H1 (cell line): ENCODE measurements around the gene HSPBP1. TPM values are rescaled to one million over a fixed set of nuclear protein-coding genes. Genes with fewer than 3 reads are reported as not detected.

Experiments
- CTCF ChIA-PET: fragments of 300-600 bp; sonication (Branson Sonifier 250); formaldehyde crosslinking; loops from one replicate; lab custom pipeline; 2021; ENCODE audit not compliant: partially characterized antibody; lab: Charles Lee
- POLR2A ChIA-PET: fragments of 300-600 bp; sonication (Branson Sonifier 250); formaldehyde crosslinking; loops from one replicate; lab custom pipeline; 2021; ENCODE audit warnings: inconsistent platforms; ENCODE audit not compliant: partially characterized antibody; lab: Charles Lee
- DNase-seq, 2 experiments: peaks; one replicate each; pipeline versions ENCODE4 v3.0.0 to v3.0.0-alpha.2; 2010 to 2022; ENCODE audit warnings: low spot score in 2 of 2, low read depth in 1 of 2, mixed read lengths in 1 of 2
- FAIRE-seq: peaks from 2 replicates; lab custom pipeline; 2011; peaks lifted over from hg19 to GRCh38; lab: Jason Lieb, UNC
- H2AFZ ChIP-seq: 2 replicates; pipeline ENCODE4 v1.8.1; 2012; ENCODE audit warnings: low read length, inconsistent platforms
- H2AK5ac ChIP-seq: 2 replicates; pipeline ENCODE4 v1.6.1; 2013; ENCODE audit warnings: low read depth, low read length
- H2BK120ac ChIP-seq: replicated peaks from 2 replicates; pipeline ENCODE3; 2013; ENCODE audit warnings: low read depth, low read length, inconsistent platforms
- H2BK12ac ChIP-seq: 2 replicates; pipeline ENCODE4 v1.6.1; 2013; ENCODE audit warnings: low read depth, low read length
- H2BK15ac ChIP-seq: 2 replicates; pipeline ENCODE4 v1.6.1; 2013; ENCODE audit warnings: low read length
- H2BK20ac ChIP-seq: 2 replicates; pipeline ENCODE4 v1.6.1; 2013; ENCODE audit warnings: low read length
- H2BK5ac ChIP-seq: 2 replicates; pipeline ENCODE4 v1.6.1; 2013; ENCODE audit warnings: low read depth, low read length
- H3K14ac ChIP-seq: 2 replicates; pipeline ENCODE4 v1.6.1; 2013; ENCODE audit warnings: inconsistent platforms; ENCODE audit not compliant: insufficient read length
- H3K18ac ChIP-seq: 2 replicates; pipeline ENCODE4 v1.6.1; 2013; ENCODE audit warnings: low read length; ENCODE audit errors: extremely low read depth
- H3K23ac ChIP-seq: 2 replicates; pipeline ENCODE4 v1.6.1; 2013; ENCODE audit warnings: inconsistent platforms; ENCODE audit not compliant: insufficient read length
- H3K23me2 ChIP-seq: 2 replicates; pipeline ENCODE4 v1.6.1; 2013; ENCODE audit warnings: low read depth, low read length
- H3K27ac ChIP-seq: 2 replicates; pipeline ENCODE4 v1.6.1; 2011; ENCODE audit warnings: low read depth, low read length, inconsistent platforms
- H3K27me3 ChIP-seq, 4 experiments: replicated peaks in 1 of 4; 1 replicate in 1 of 4; 2 replicates in 3 of 4; pipeline versions ENCODE4 v1.6.1 to v1.8.1; 2011 to 2013; ENCODE audit warnings: low read length in 3 of 4, mild to moderate bottlenecking in 3 of 4, inconsistent platforms in 2 of 4, mixed read lengths in 2 of 4, moderate library complexity in 1 of 4; ENCODE audit not compliant: control insufficient read depth in 3 of 4, insufficient read depth in 3 of 4; ENCODE audit errors: extremely low read depth in 1 of 4
- H3K36me3 ChIP-seq, 4 experiments: 2 replicates each; pipeline versions ENCODE4 v1.6.1 to v1.8.1; 2011 to 2013; ENCODE audit warnings: mild to moderate bottlenecking in 4 of 4, low read length in 3 of 4, moderate library complexity in 2 of 4, control low read depth in 1 of 4, inconsistent platforms in 1 of 4; ENCODE audit not compliant: insufficient read depth in 4 of 4, control insufficient read depth in 2 of 4
- H3K4ac ChIP-seq: replicated peaks from 2 replicates; pipeline ENCODE3; 2013; ENCODE audit warnings: low read length, low read depth, mixed read lengths, inconsistent platforms; ENCODE audit not compliant: insufficient read length
- H3K4me1 ChIP-seq, 4 experiments: replicated peaks in 1 of 4; 1 replicate in 1 of 4; 2 replicates in 3 of 4; pipeline versions ENCODE4 v1.6.1 to v1.8.1; 2011 to 2013; ENCODE audit warnings: low read length in 3 of 4, inconsistent platforms in 2 of 4, mixed read lengths in 1 of 4; ENCODE audit not compliant: insufficient read depth in 4 of 4, control insufficient read depth in 3 of 4
- H3K4me2 ChIP-seq, 2 experiments: 2 replicates each; pipeline versions ENCODE4 v1.6.1 to v1.8.1; 2011 to 2013; ENCODE audit warnings: low read depth in 2 of 2, low read length in 2 of 2, control low read depth in 1 of 2, inconsistent platforms in 1 of 2, mild to moderate bottlenecking in 1 of 2; ENCODE audit not compliant: insufficient read depth in 1 of 2
- H3K4me3 ChIP-seq, 4 experiments: fragments of 200-600, 300-600 bp in 1 of 4; sonication (generic), shearing (Covaris generic), sonication (Bioruptor Twin) in 1 of 4; 2 replicates each; pipeline versions ENCODE4 v1.5.1 to v1.8.1; 2011 to 2016; ENCODE audit warnings: low read length in 4 of 4, low read depth in 3 of 4, control low read depth in 2 of 4, inconsistent platforms in 2 of 4, mild to moderate bottlenecking in 2 of 4, mixed read lengths in 1 of 4, moderate library complexity in 1 of 4; ENCODE audit not compliant: insufficient read depth in 2 of 4; ENCODE audit errors: extremely low read depth in 1 of 4
- H3K56ac ChIP-seq: replicated peaks from 2 replicates; pipeline ENCODE3; 2013; ENCODE audit warnings: low read depth, mild to moderate bottlenecking, mixed read lengths, low read length, inconsistent platforms; ENCODE audit not compliant: insufficient read length
- H3K79me1 ChIP-seq: 2 replicates; pipeline ENCODE4 v1.6.1; 2013; ENCODE audit warnings: low read depth, low read length, control low read depth
- H3K79me2 ChIP-seq, 2 experiments: 2 replicates each; pipeline versions ENCODE4 v1.6.1 to v1.8.1; 2012 to 2013; ENCODE audit warnings: low read length in 2 of 2, mild to moderate bottlenecking in 2 of 2, inconsistent platforms in 1 of 2; ENCODE audit not compliant: insufficient read depth in 2 of 2, control insufficient read depth in 1 of 2
- H3K9ac ChIP-seq, 4 experiments: replicated peaks in 1 of 4; 1 replicate in 1 of 4; 2 replicates in 3 of 4; pipeline versions ENCODE4 v1.6.1 to v1.8.1; 2011 to 2013; ENCODE audit warnings: low read depth in 3 of 4, low read length in 3 of 4, control low read depth in 2 of 4, mild to moderate bottlenecking in 2 of 4, moderate library complexity in 2 of 4, inconsistent platforms in 1 of 4; ENCODE audit errors: extremely low read depth in 1 of 4
- H3K9me3 ChIP-seq, 2 experiments: 2 replicates each; pipeline versions ENCODE4 v1.6.1 to v1.8.1; 2012 to 2013; ENCODE audit warnings: mild to moderate bottlenecking in 2 of 2, moderate library complexity in 2 of 2, control low read depth in 1 of 2, inconsistent platforms in 1 of 2, low read depth in 1 of 2, low read length in 1 of 2, mixed read lengths in 1 of 2; ENCODE audit not compliant: insufficient read depth in 2 of 2
- H4K20me1 ChIP-seq, 2 experiments: replicated peaks in 1 of 2; 2 replicates each; pipeline versions ENCODE3 to v1.8.1; 2011 to 2013; ENCODE audit warnings: inconsistent platforms in 2 of 2, low read length in 2 of 2, mild to moderate bottlenecking in 1 of 2; ENCODE audit not compliant: insufficient read depth in 2 of 2, control insufficient read depth in 1 of 2
- H4K5ac ChIP-seq: 2 replicates; pipeline ENCODE4 v1.6.1; 2013; ENCODE audit warnings: low read length, low read depth, mixed read lengths, inconsistent platforms; ENCODE audit not compliant: insufficient read length
- H4K8ac ChIP-seq: 2 replicates; pipeline ENCODE4 v1.8.0; 2013; ENCODE audit warnings: mild to moderate bottlenecking, moderate library complexity, low read length, inconsistent platforms; ENCODE audit not compliant: insufficient read depth; ENCODE audit errors: extremely low read depth
- H4K91ac ChIP-seq: replicated peaks from 2 replicates; pipeline ENCODE3; 2013; ENCODE audit warnings: low read length, mixed read lengths, inconsistent platforms; ENCODE audit not compliant: insufficient read length
- SRF ChIP-seq: IDR thresholded peaks from 2 replicates; pipeline ENCODE4 v1.6.1; 2011; ENCODE audit warnings: mild to moderate bottlenecking, low read depth, low read length, moderate library complexity
- WGBS, 2 experiments: shearing (Covaris generic) in 1 of 2; methylation state at CpG; one replicate each; pipeline versions ENCODE4 v1.1.6 to v1.1.7; 2013 to 2015; ENCODE audit warnings: low lambda C conversion rate in 2 of 2, mixed read lengths in 2 of 2, inconsistent platforms in 1 of 2, low coverage in 1 of 2, missing lambda C conversion rate in 1 of 2; ENCODE audit not compliant: insufficient replicate concordance in 2 of 2, insufficient coverage in 1 of 2, insufficient read length in 1 of 2; ENCODE audit errors: extremely low coverage in 1 of 2, missing lambda C conversion rate in 1 of 2; 5-methylcytosine and 5-hydroxymethylcytosine counted together
- polyA plus RNA-seq, 7 experiments: library from polyadenylated mRNA; depleted of rRNA in 3 of 7; stranded (reverse) in 5 of 7; unstranded in 2 of 7; fragments of >200 nt in 5 of 7; fragments of 200-250 nt in 2 of 7; gene quantifications; 1 replicate in 5 of 7; 2 replicates in 1 of 7; 4 replicates in 1 of 7; pipeline versions ENCODE4 v1.2.1 to v1.2.3, GENCODE V29; 2011 to 2013; ENCODE audit warnings: missing spikeins in 2 of 7, mixed read lengths in 2 of 7
- total RNA-seq: library from RNA; stranded (reverse); fragmentation: NEBNext Ultra II Directional; extraction: Animal tissue kit (Norgen Biotek cat#: 25700); gene quantifications from 2 replicates; pipeline ENCODE4 v1.2.1, GENCODE V29; 2021

Gene HSPBP1
- total and polyA plus RNA-seq, 2 of the 8 experiments (the other 6 are each of a cell fraction or from before 2014, with no cell fraction given): 63.4 to 100 TPM

GRCh38 chr19:55245236-55245904, 34.5 kb downstream of the HSPBP1 start:
- no peak for FAIRE-seq
- Histone ChIP-seq H4K20me1 (peaks cover 15 to 36% of the 10 kb centered on the region in 2 experiments), H3K9ac (no peak overlapping the region), H3K4me2 (no peak overlapping the region), H3K27me3 (no peaks in the 10 kb centered on the region), H2AK5ac (no peak overlapping the region), H4K5ac (no peak overlapping the region), H3K23ac (no peak overlapping the region), H3K23me2 (no peaks in the 10 kb centered on the region), H3K14ac (no peak overlapping the region), H3K27ac (no peak overlapping the region), H3K4me1 (no peaks in the 10 kb centered on the region), H2BK20ac (no peak overlapping the region), H3K36me3 (peaks cover 8 to 37% (median 23%) of the 10 kb centered on the region in 4 experiments; a peak in 6 of 8 replicates), H3K4me3 (no peak overlapping the region), H4K91ac (no peak overlapping the region), H3K18ac (no peak overlapping the region), H2BK15ac (no peak overlapping the region), H3K4ac (no peak overlapping the region), H2BK120ac (no peak overlapping the region), H2BK5ac (peak overlapping the region; percentile 85; the same call in 1 of the 2 replicates), H3K56ac (no peak overlapping the region), H3K79me2 (peaks cover 5 to 28% of the 10 kb centered on the region in 2 experiments; a peak in 3 of 4 replicates), H2BK12ac (no peak overlapping the region), H3K79me1 (peaks cover 15% of the 10 kb centered on the region), H3K9me3 (no peaks in the 10 kb centered on the region), H4K8ac (no peak overlapping the region), H2AFZ (no peak overlapping the region)
- 94% methylated on average over 15 of the region's 23 CpGs; no CpG with 5 or more reads in 1 of the 2 experiments for WGBS, 2 experiments
- CTCF ChIA-PET: interaction anchor here (0.7 to 8.4 kb wide), 5 partner anchors 9 to 114 kb away, joined by 3 to 32 read pairs (median 4); no protein-coding TSS in a partner anchor
- TF ChIP-seq SRF: no peak
- POLR2A ChIA-PET: no interaction called here
- DNase-seq: no peak
